A549 (cell line): Measurements from ENCODE around the gene GET4. TPM values are rescaled to one million over a fixed set of nuclear protein-coding genes. Genes with fewer than 3 reads are reported as not detected.
A peak's percentile ranks its signal among the peaks of the same experiment; 100 is the strongest.

Source experiments
- ATAC-seq, 2 experiments: fragments of 200-7000 bp in 1 of 2; fragments of >200 bp in 1 of 2; cut with Nextera tagmentation in 1 of 2; cut with Tn5 transposase in 1 of 2; 3 replicates each; pipeline versions ENCODE4 v1.8.0 to v1.9.1; 2018 to 2020; ENCODE audit warnings: mild to moderate bottlenecking in 1 of 2, moderate library complexity in 1 of 2
- CTCF ChIA-PET: fragments of 300-600 bp; sonication (Branson Sonifier 250); formaldehyde crosslinking; extraction: SDS; loops from one replicate; lab custom pipeline; 2021; ENCODE audit warnings: antibody characterized with exemption, inconsistent platforms; lab: Yijun Ruan, JAX
- POLR2A ChIA-PET: fragments of 350-600 bp; formaldehyde crosslinking; extraction: SDS; loops from one replicate; lab custom pipeline; 2021; ENCODE audit warnings: antibody characterized with exemption, inconsistent platforms; lab: Yijun Ruan, JAX
- DNase-seq, 2 experiments: peaks; one replicate each; pipeline versions ENCODE4 v3.0.0 to v3.0.0-alpha.2; 2011 to 2016; ENCODE audit warnings: low read depth in 1 of 2, low spot score in 1 of 2
- FAIRE-seq: peaks from 2 replicates; lab custom pipeline; 2011; peaks lifted over from hg19 to GRCh38; lab: Jason Lieb, UNC
- H3K27ac ChIP-seq, 2 experiments: fragments of >200 bp; sonication (Bioruptor Twin); formaldehyde crosslinking; 3 replicates each; pipeline ENCODE4 v1.5.1; 2016 to 2017
- H3K4me1 ChIP-seq: fragments of >200 bp; sonication (Bioruptor Twin); formaldehyde crosslinking; 3 replicates; pipeline ENCODE4 v1.6.1; 2016
- H3K4me2 ChIP-seq: fragments of >200 bp; sonication (Bioruptor Twin); formaldehyde crosslinking; 3 replicates; pipeline ENCODE4 v1.6.1; 2016
- H3K4me3 ChIP-seq: fragments of >200 bp; sonication (Bioruptor Twin); formaldehyde crosslinking; 3 replicates; pipeline ENCODE4 v1.5.1; 2016
- H3K9me3 ChIP-seq: fragments of >200 bp; sonication (Bioruptor Twin); formaldehyde crosslinking; 3 replicates; pipeline ENCODE4 v1.6.1; 2016
- CBX2 ChIP-seq: fragments of 200-600 bp; sonication (generic); IDR thresholded peaks from 2 replicates; pipeline ENCODE4 v1.6.1; 2016; ENCODE audit warnings: low read depth, mild to moderate bottlenecking, borderline replicate concordance
- CEBPB ChIP-seq, 2 experiments: fragments of >200 bp in 1 of 2; sonication (Bioruptor Twin) in 1 of 2; formaldehyde crosslinking in 1 of 2; IDR thresholded peaks; 2 replicates each; pipeline ENCODE4 v1.6.1; 2012 to 2016
- EP300 ChIP-seq, 2 experiments: fragments of >200 bp; sonication (Bioruptor Twin); formaldehyde crosslinking; IDR thresholded peaks; 2 replicates in 1 of 2; 3 replicates in 1 of 2; pipeline ENCODE4 v1.6.1; 2016 to 2017
- GATA3 ChIP-seq: IDR thresholded peaks from 2 replicates; pipeline ENCODE4 v1.6.1; 2012; ENCODE audit warnings: borderline replicate concordance
- HDAC2 ChIP-seq: fragments of 200-600 bp; sonication (generic); IDR thresholded peaks from 2 replicates; pipeline ENCODE4 v1.6.1; 2016
- HES2 ChIP-seq: fragments of >200 bp; sonication (Bioruptor Twin); formaldehyde crosslinking; IDR thresholded peaks from 2 replicates; pipeline ENCODE4 v1.6.1; 2016
- HEYL ChIP-seq: fragments of 250-450 bp; sonication (Bioruptor Pico); IDR thresholded peaks from 2 replicates; pipeline ENCODE4 v1.8.0; 2021; ENCODE audit warnings: mild to moderate bottlenecking, moderate library complexity
- HMGXB4 ChIP-seq: fragments of 250-450 bp; sonication (Bioruptor Pico); IDR thresholded peaks from 2 replicates; pipeline ENCODE4 v1.5.0; 2021; ENCODE audit warnings: mild to moderate bottlenecking, moderate library complexity, borderline replicate concordance
- HOXB5 ChIP-seq: fragments of 250-450 bp; sonication (Bioruptor Pico); IDR thresholded peaks from 2 replicates; pipeline ENCODE4 v1.5.0; 2020; ENCODE audit warnings: mild to moderate bottlenecking, moderate library complexity
- JUN ChIP-seq, 2 experiments: fragments of >200 bp; sonication (Bioruptor Twin); formaldehyde crosslinking; IDR thresholded peaks; 2 replicates in 1 of 2; 3 replicates in 1 of 2; pipeline ENCODE4 v1.6.1; 2016 to 2017
- MAX ChIP-seq: IDR thresholded peaks from 2 replicates; pipeline ENCODE4 v1.6.1; 2012
- MAZ ChIP-seq: fragments of 150-350 bp; IDR thresholded peaks from 2 replicates; pipeline ENCODE4 v1.6.1; 2014; ENCODE audit warnings: antibody characterized with exemption, low read depth, low read length, borderline replicate concordance
- NR3C1 ChIP-seq: fragments of >200 bp; sonication (Bioruptor Twin); formaldehyde crosslinking; IDR thresholded peaks from 3 replicates; pipeline ENCODE4 v1.6.1; 2017
- PHF8 ChIP-seq: fragments of 200-600 bp; sonication (generic); IDR thresholded peaks from 2 replicates; pipeline ENCODE4 v1.6.1; 2016; ENCODE audit warnings: low read depth, mild to moderate bottlenecking, antibody characterized with exemption, moderate library complexity, borderline replicate concordance
- POLR2A ChIP-seq: IDR thresholded peaks from 2 replicates; pipeline ENCODE4 v1.6.1; 2012; ENCODE audit warnings: mild to moderate bottlenecking, low read length
- RNF2 ChIP-seq: fragments of 200-600 bp; sonication (generic); IDR thresholded peaks from 2 replicates; pipeline ENCODE4 v1.6.1; 2016; ENCODE audit warnings: low read depth, mild to moderate bottlenecking, antibody characterized with exemption, moderate library complexity, borderline replicate concordance
- ZFP36 ChIP-seq: fragments of 450-650 bp; IDR thresholded peaks from 2 replicates; pipeline ENCODE4 v1.6.1; 2014; ENCODE audit warnings: borderline replicate concordance; ENCODE audit not compliant: partially characterized antibody
- WGBS: methylation state at CpG from one replicate; pipeline ENCODE4 v1.1.6; 2017; ENCODE audit errors: missing lambda C conversion rate; 5-methylcytosine and 5-hydroxymethylcytosine counted together
- polyA plus RNA-seq, 4 experiments: library from polyadenylated mRNA; depleted of rRNA in 3 of 4; stranded (reverse); fragments of >200 nt; fragmentation: RNase III in 1 of 4; extraction: RNeasy Plus Mini Kit Qiagen cat#74134 plus additional on column Dnase treatment in 1 of 4; gene quantifications; 2 replicates in 3 of 4; 3 replicates in 1 of 4; pipeline ENCODE4 v1.2.3, GENCODE V29; 2011 to 2017
- TF ChIP-seq, protein P1 (sequence below): IDR thresholded peaks from 2 replicates; pipeline ENCODE4 v1.6.1; 2012; ENCODE audit warnings: low read depth, borderline replicate concordance

The GET4 gene
- polyA plus RNA-seq, 2 of the 4 experiments (the other 2 are of a cell fraction): 26.1 to 37.0 TPM

- WGBS: 89% methylated on average over 12 of the region's 14 CpGs
- FAIRE-seq (no peak), ATAC-seq (no peak), DNase-seq (no peak)
- Histone ChIP-seq H3K9me3 (no peaks in the 10 kb centered on the region), H3K4me2 (no peak overlapping the region), H3K4me1 (peaks cover 13% of the 10 kb centered on the region), H3K4me3 (no peak overlapping the region), H3K27ac (no peak overlapping the region)
- ChIA-PET CTCF (interaction anchor here (0.9 to 2.0 kb wide), 2 partner anchors 11 kb away, joined by 3 to 5 read pairs; no protein-coding TSS in a partner anchor), POLR2A (no interaction called here)
- TF ChIP-seq MAZ (no peak), HDAC2 (no peak), POLR2A (no peak), NR3C1 (no peak), EP300 (IDR thresholded peaks at IDR 0.05) (no peak), HES2 (no peak), HMGXB4 (no peak), GATA3 (no peak), HEYL (CRISPR knock-in tag) (no peak), JUN (IDR thresholded peaks at IDR 0.05) (no peak)
These were observed 20.7 kb downstream of the GET4 start for GRCh38 chr7:897086-897485.

- no peak overlapping the region for H3K4me2 ChIP-seq
- no peak overlapping the region for H3K27ac ChIP-seq
- WGBS: 80% methylated on average over 21 of the region's 27 CpGs
- ATAC-seq: no peak
- 0 out of 2 replicates have a peak, but pooled peaks have one; percentile 14 for TF ChIP-seq MAX
- TF ChIP-seq GATA3: no peak
- H3K4me3 ChIP-seq: no peak overlapping the region
- H3K9me3 ChIP-seq: no peaks in the 10 kb centered on the region
- FAIRE-seq: no peak
- ChIA-PET POLR2A (interaction anchor here (0.5 to 0.6 kb wide), 2 partner anchors 21 to 33 kb away, joined by 3 read pairs; partner anchors contain the start of gene GET4), CTCF (interaction anchor here (0.6 to 2.5 kb wide), 5 partner anchors 11 to 188 kb away, joined by 3 to 6 read pairs (median 4); no protein-coding TSS in a partner anchor)
- peaks cover 13% of the 10 kb centered on the region for H3K4me1 ChIP-seq
- DNase-seq: peak in 1 of 2 experiments; percentile 39
These were observed 21.5 kb downstream of the GET4 start for GRCh38 chr7:897771-898376.

DNA sequence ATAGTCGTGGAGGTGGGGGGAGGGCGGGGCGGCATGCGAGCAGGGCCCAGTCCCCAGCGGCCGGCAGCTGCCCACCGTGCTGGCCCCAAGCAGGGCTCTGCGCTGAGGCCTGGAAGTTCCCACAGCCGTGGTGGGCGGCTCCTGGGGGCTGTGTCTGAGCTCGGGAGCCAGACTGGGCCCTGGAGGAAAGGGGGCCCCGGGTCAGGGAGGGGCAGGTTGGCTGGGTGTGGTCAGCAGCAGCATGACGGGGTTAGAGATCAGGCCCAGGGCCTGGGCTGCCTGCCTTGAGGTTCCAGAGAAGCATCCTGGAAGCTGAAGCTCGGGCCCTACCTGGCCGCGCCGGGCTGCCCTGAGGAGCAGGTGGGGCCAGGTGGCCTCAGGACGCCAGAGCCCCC is 22.1 kb downstream of the GET4 start:
- TF ChIP-seq, protein P1, sequence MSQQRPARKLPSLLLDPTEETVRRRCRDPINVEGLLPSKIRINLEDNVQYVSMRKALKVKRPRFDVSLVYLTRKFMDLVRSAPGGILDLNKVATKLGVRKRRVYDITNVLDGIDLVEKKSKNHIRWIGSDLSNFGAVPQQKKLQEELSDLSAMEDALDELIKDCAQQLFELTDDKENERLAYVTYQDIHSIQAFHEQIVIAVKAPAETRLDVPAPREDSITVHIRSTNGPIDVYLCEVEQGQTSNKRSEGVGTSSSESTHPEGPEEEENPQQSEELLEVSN: no peak
- TF ChIP-seq ZFP36: no peak
- no peak overlapping the region for H3K4me3 ChIP-seq
- no peak for FAIRE-seq
- POLR2A ChIA-PET: interaction anchor here (0.6 kb wide), 1 partner anchor 32 kb away, joined by 3 read pairs; no protein-coding TSS in a partner anchor
- no peak for ATAC-seq
- peaks cover 13% of the 10 kb centered on the region for H3K4me1 ChIP-seq
- H3K9me3 ChIP-seq: no peaks in the 10 kb centered on the region
- DNase-seq: no peak
- no peak overlapping the region for H3K4me2 ChIP-seq
- CTCF ChIA-PET: interaction anchor here (0.6 to 2.5 kb wide), 5 partner anchors 10 to 188 kb away, joined by 3 to 6 read pairs (median 3); no protein-coding TSS in a partner anchor
- no peak overlapping the region for H3K27ac ChIP-seq
- 82% methylated on average over 11 of the region's 18 CpGs for WGBS

DNA sequence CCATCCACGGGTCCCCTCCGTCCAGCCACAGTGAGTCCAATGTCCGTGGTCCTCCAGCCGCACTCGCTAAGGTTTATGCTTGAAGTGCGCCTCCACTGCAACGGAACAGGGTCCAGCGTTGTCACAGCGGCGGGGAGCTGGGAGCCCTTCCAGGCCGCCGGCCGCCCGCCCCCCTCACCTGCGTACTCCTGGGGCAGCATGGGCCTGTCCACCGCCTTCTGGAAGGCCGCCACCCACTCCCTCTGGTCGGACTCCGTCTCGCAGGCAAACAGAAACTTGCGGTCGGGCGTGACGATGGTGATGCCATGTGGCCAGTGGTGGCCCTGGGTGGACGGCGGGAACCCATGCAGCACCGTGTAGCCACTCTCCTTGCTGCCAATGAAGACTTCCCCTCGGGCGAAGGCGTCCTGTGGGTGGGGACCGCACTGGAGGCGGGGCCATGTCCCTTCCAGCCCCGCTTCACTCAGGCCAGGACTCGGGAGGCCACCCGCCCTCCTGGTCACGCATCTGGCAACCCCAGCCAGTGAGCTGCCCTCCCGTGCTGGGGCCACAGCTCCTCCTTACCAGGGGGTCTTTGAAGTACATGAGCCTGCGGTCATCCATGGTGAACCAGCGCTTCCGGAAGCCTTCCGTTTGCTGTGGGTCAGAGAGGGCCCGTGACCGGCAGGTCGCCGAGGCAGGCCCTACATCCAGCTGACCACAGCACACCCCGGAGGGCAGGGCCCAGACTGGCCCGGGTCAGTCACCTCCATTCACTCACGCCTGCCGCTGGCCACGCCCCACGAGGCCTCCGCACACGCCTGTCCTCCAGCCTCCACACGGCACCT is 22.7 kb downstream of the GET4 start:
- DNase-seq (no peak), FAIRE-seq (no peak), ATAC-seq (no peak)
- 93% methylated on average over 52 of the region's 54 CpGs for WGBS
- ChIA-PET POLR2A (no interaction called here), CTCF (interaction anchor here (0.8 to 2.5 kb wide), 4 partner anchors 9 to 187 kb away, joined by 3 to 6 read pairs (median 4); no protein-coding TSS in a partner anchor)
- Histone ChIP-seq H3K4me2 (no peak overlapping the region), H3K4me3 (no peak overlapping the region), H3K27ac (no peak overlapping the region), H3K9me3 (no peaks in the 10 kb centered on the region), H3K4me1 (peaks cover 14% of the 10 kb centered on the region)
- TF ChIP-seq CBX2 (no peak), CEBPB (IDR thresholded peaks at IDR 0.05) (no peak), RNF2 (no peak), HOXB5 (no peak), PHF8 (no peak)
